Small intestine (tissue), 7 donors: ENCODE measurements around the gene CD59. TPM values are rescaled to one million over a fixed set of nuclear protein-coding genes. Genes with fewer than 3 reads are reported as not detected.
A peak's percentile ranks its signal among the peaks of the same experiment; 100 is the strongest.

Source experiments
- DNase-seq, 2 donors: peaks; one replicate each; pipeline versions ENCODE4 v3.0.0 to v3.0.0-alpha.2; 2013
- FAIRE-seq: peaks from 2 replicates; lab custom pipeline; 2012; peaks lifted over from hg19 to GRCh38; lab: Jason Lieb, UNC
- H3K27ac ChIP-seq, 3 donors: one replicate each; pipeline ENCODE4 v1.5.1; 2013; ENCODE audit warnings: low read length in 2 of 3, mild to moderate bottlenecking in 2 of 3, control low read depth in 1 of 3, inconsistent platforms in 1 of 3, low read depth in 1 of 3, moderate library complexity in 1 of 3
- H3K27me3 ChIP-seq, 3 donors: one replicate each; pipeline ENCODE4 v1.6.1; 2013; ENCODE audit warnings: low read length in 3 of 3, inconsistent platforms in 1 of 3; ENCODE audit not compliant: control insufficient read depth in 3 of 3, insufficient read depth in 3 of 3
- H3K36me3 ChIP-seq, 3 donors: one replicate each; pipeline ENCODE4 v1.6.1; 2013; ENCODE audit warnings: low read length in 3 of 3, inconsistent platforms in 1 of 3, low read depth in 1 of 3, mild to moderate bottlenecking in 1 of 3, moderate library complexity in 1 of 3; ENCODE audit not compliant: control insufficient read depth in 3 of 3, insufficient read depth in 2 of 3
- H3K4me1 ChIP-seq, 3 donors: one replicate each; pipeline ENCODE4 v1.6.1; 2013; ENCODE audit warnings: low read length in 2 of 3, inconsistent platforms in 1 of 3, low read depth in 1 of 3, mild to moderate bottlenecking in 1 of 3, moderate library complexity in 1 of 3; ENCODE audit not compliant: control insufficient read depth in 3 of 3, insufficient read depth in 2 of 3
- H3K4me3 ChIP-seq, 3 donors: one replicate each; pipeline ENCODE4 v1.5.1; 2013; ENCODE audit warnings: low read length in 3 of 3, control low read depth in 1 of 3, inconsistent platforms in 1 of 3, low read depth in 1 of 3, mild to moderate bottlenecking in 1 of 3, moderate library complexity in 1 of 3
- H3K9me3 ChIP-seq, 2 donors: one replicate each; pipeline ENCODE4 v1.6.1; 2013; ENCODE audit warnings: low read depth in 1 of 2, low read length in 1 of 2; ENCODE audit not compliant: control insufficient read depth in 2 of 2, insufficient read depth in 1 of 2
- WGBS, 3 donors: extraction: QIAGEN DNeasy Blood & Tissue Kit; methylation state at CpG; one replicate each; pipeline ENCODE4 v1.1.7; 2013; 5-methylcytosine and 5-hydroxymethylcytosine counted together
- polyA plus RNA-seq, 4 donors: library from polyadenylated mRNA; stranded (reverse) in 3 of 4; unstranded in 1 of 4; fragments of 200-250 nt in 3 of 4; fragments of 120-200 nt in 1 of 4; gene quantifications; one replicate each; pipeline versions ENCODE4 v1.2.1 to v1.2.3, GENCODE V29; 2013
- donor health status: healthy with polysubstance abuse.
- donor health status: control.
- donor health status: control.
- donor health status: Bipolar disorder and iron deficiency.
- donor health status: healthy.

Gene CD59
- polyA plus RNA-seq, 4 donors: 19.2 to 203 (median 97.8) TPM

DNA sequence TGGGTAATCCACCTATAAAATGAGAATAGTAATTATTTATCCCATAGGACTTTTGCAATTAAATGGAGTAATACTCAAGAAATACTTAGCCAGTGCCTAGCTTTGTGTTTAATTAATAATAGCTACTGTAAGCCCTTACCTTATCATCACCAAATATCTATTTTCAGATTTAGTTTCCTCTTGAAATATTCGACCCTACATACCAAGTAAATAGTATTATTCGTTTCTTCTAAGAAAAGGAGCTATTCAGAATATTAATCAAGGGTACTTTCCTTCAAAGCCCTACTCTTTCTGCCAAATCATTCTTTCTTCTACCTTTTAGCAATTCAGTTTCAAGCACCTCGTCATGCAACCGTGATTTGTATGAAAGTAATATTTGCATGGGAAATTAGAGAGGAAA is 31.4 kb upstream of the CD59 start:
- Histone ChIP-seq H3K4me1 (peaks cover 0 to 7% (median 2%) of the 10 kb centered on the region in 3 donors), H3K27ac (no peak overlapping the region), H3K27me3 (no peaks in the 10 kb centered on the region), H3K9me3 (no peaks in the 10 kb centered on the region), H3K36me3 (peaks cover 6 to 15% (median 6%) of the 10 kb centered on the region in 3 donors), H3K4me3 (no peak overlapping the region)
- FAIRE-seq (no peak), DNase-seq (no peak)
- 76 to 90% (median 83%) methylated on average over 4 of the region's 4 CpGs for WGBS, 3 donors

GRCh38 chr11:33766085-33766484 is 29.9 kb upstream of the CD59 start:
- WGBS, 3 donors: 78 to 91% (median 86%) methylated on average over 2 of the region's 2 CpGs

DNA sequence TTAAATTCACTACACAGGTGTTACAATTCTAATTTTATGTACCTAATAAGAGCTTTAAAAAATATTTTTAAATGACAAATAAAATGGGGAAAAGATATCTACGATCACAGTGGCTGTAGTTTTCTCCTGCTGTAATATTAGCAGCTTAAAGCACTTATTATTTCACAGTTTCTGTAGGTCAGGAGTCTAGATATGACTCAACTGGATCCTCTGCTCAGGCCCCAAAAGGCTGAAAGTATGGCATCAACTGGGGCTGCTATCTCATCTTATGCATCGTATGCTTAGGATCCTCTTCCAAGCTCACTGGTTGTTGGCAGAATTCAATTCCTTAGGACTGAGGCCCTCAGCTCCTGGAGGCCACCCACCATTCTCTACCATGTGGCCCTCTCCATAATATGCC is 25.2 kb upstream of the CD59 start:
- 89 to 91% (median 90%) methylated on average over 2 of the region's 2 CpGs for WGBS, 3 donors
- FAIRE-seq (no peak), DNase-seq (no peak)
- H3K27ac ChIP-seq: no peak overlapping the region
- no peaks in the 10 kb centered on the region for H3K4me1 ChIP-seq
- no peak overlapping the region for H3K4me3 ChIP-seq
- H3K36me3 ChIP-seq: peaks cover 10 to 26% (median 14%) of the 10 kb centered on the region in 3 donors
- H3K27me3 ChIP-seq: no peaks in the 10 kb centered on the region
- H3K9me3 ChIP-seq: no peaks in the 10 kb centered on the region

More at GRCh38 chr11:33766085-33766484, 29.9 kb upstream of the CD59 start:
- no peaks in the 10 kb centered on the region for H3K27me3 ChIP-seq
- no peaks in the 10 kb centered on the region for H3K9me3 ChIP-seq
- H3K27ac ChIP-seq: no peak overlapping the region
- H3K4me3 ChIP-seq: no peak overlapping the region
- DNase-seq: no peak
- peaks cover 6 to 15% (median 6%) of the 10 kb centered on the region in 3 donors for H3K36me3 ChIP-seq
- H3K4me1 ChIP-seq: no peaks in the 10 kb centered on the region
- FAIRE-seq: no peak

DNA sequence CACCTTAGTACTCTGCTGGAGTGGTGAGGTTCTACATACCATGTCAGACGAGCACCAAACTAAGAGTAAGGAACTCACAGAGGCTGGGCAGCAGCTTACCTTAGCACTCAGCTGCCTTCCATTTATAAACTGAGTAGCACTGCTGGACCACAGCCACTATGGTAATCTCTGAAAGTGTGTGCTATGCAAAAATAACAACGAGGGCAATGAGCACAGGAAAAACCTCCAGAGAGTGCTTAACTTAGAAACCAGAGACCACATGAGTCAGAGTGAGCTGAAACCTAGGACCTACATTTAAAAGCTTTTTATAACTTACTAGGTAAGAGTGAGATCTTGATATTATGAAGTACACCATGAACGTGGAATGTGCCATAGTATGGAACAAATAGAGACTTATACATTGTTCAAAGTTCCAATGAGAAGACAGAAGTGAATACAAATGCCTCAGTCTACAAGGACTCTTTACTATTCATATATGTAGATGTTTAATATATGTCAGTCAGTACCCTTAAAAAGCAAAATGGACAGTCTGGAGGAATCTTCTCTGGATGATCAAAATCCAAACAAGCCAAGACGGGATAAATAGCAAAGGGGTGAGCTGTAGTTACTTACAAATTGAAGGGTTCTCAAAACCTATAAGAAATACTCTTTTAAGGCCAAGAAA is 17.2 kb upstream of the CD59 start:
- no peak for FAIRE-seq
- peaks cover 8 to 27% (median 8%) of the 10 kb centered on the region in 3 donors for H3K36me3 ChIP-seq

GRCh38 chr11:33751878-33752277 is 15.7 kb upstream of the CD59 start:
- H3K27ac ChIP-seq: no peak overlapping the region
- no peaks in the 10 kb centered on the region for H3K27me3 ChIP-seq
- FAIRE-seq (no peak), DNase-seq (no peak)
- H3K4me1 ChIP-seq: no peaks in the 10 kb centered on the region
- H3K4me3 ChIP-seq: no peak overlapping the region
- no peaks in the 10 kb centered on the region for H3K9me3 ChIP-seq
- 90 to 93% (median 93%) methylated on average over 3 of the region's 3 CpGs for WGBS, 3 donors
- H3K36me3 ChIP-seq: peaks cover 4 to 21% (median 8%) of the 10 kb centered on the region in 3 donors

More for the DNA sequence above, 17.2 kb upstream of the CD59 start:
- no peaks in the 10 kb centered on the region for H3K27me3 ChIP-seq
- no peaks in the 10 kb centered on the region for H3K9me3 ChIP-seq
- H3K4me1 ChIP-seq: no peaks in the 10 kb centered on the region
- no peak for DNase-seq
- no peak overlapping the region for H3K27ac ChIP-seq
- 47 to 62% (median 52%) methylated on average over 4 of the region's 4 CpGs for WGBS, 3 donors
- no peak overlapping the region for H3K4me3 ChIP-seq

GRCh38 chr11:33747979-33748378 is 11.8 kb upstream of the CD59 start:
- Histone ChIP-seq H3K27ac (no peak overlapping the region), H3K4me1 (no peaks in the 10 kb centered on the region), H3K36me3 (peaks cover 4 to 14% (median 7%) of the 10 kb centered on the region in 3 donors), H3K4me3 (no peak overlapping the region), H3K27me3 (no peaks in the 10 kb centered on the region), H3K9me3 (no peaks in the 10 kb centered on the region)
- WGBS, 3 donors: 16 to 38% (median 34%) methylated on average over 2 of the region's 2 CpGs
- FAIRE-seq (no peak), DNase-seq (no peak)

DNA sequence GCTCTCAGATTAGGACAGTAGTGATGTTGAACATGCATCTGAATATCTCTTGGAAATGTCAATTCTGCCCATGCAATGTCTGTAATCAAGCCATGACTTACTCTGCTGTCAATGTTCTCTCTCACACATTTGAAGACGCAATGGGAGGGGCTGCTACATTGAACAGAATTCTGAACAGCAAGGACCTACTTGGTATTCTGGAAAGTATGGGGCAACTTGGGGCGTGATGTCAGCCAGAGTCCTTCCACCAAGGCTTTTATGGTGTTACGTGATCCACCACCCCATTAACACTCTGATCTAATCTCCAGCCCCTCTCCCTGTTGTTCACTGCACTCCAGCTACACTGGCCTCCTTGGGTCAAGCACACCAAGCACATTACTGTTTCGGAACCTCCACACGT is 7.1 kb upstream of the CD59 start:
- H3K9me3 ChIP-seq: no peaks in the 10 kb centered on the region
- no peaks in the 10 kb centered on the region for H3K4me1 ChIP-seq
- H3K36me3 ChIP-seq: peaks cover 3 to 11% (median 4%) of the 10 kb centered on the region in 3 donors
- no peak for FAIRE-seq
- 91 to 95% (median 92%) methylated on average over 5 of the region's 5 CpGs for WGBS, 3 donors
- no peak overlapping the region for H3K4me3 ChIP-seq
- no peaks in the 10 kb centered on the region for H3K27me3 ChIP-seq
- no peak overlapping the region for H3K27ac ChIP-seq
- no peak for DNase-seq

DNA sequence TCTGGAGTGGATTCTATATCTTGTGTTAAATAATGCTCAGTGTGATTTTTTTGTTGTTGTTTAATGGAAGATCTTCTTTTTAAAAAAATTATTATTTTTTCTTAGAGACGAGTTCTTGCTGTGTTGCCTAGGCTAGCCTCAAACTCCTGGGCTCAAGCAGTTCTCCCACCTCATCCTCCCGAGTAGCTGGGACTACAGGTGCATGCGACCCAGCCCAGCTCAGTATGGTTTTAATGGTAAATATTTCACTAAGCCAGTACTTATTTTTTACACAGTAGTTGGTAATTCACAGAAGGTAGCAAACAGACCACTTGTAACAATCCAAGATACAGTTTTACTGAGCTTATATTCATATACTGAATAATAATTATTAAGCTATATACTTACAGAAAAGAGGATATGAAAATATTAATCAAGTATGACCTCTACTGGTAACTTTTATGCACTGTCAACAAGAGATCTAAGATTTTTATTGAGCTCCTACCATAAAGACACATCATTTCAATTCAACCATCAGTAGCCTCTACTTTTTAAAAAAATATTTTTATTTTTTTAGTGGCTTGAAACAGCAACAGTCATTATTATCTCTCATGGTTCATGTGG is 6.1 kb upstream of the CD59 start:
- WGBS, 3 donors: 75 to 84% (median 83%) methylated on average over 3 of the region's 3 CpGs
- H3K36me3 ChIP-seq: peaks cover 3 to 8% (median 4%) of the 10 kb centered on the region in 3 donors
- FAIRE-seq (peak; percentile 75), DNase-seq (peak; percentile 34 to 46)
- H3K4me1 ChIP-seq: peaks cover 0 to 3% (median 0%) of the 10 kb centered on the region in 3 donors
- no peaks in the 10 kb centered on the region for H3K9me3 ChIP-seq
- no peaks in the 10 kb centered on the region for H3K27me3 ChIP-seq
- H3K27ac ChIP-seq: no peak overlapping the region
- H3K4me3 ChIP-seq: no peak overlapping the region
